Measurements from ENCODE around the gene CAMK1D.

Gene CAMK1D

GRCh38 chr10:12499076-12499986 is 150.0 kb downstream of the CAMK1D start:
- POLR2A ChIA-PET, result interaction anchor here (0.7 kb wide), 1 partner anchor 10 kb away, joined by 6 read pairs; no protein-coding TSS in a partner anchor
- Histone ChIP-seq H3K36me3 (ENCODE audit: control insufficient read depth in 2 of 2, insufficient read depth in 1 of 2, low read length in 2 of 2) (no peaks in the 10 kb centered on the region), H3K27ac (ENCODE audit: extremely low read depth, low read depth, low read length) (no peak overlapping the region), H3K4me3 (ENCODE audit: low read depth, low read length) (no peak overlapping the region), H3K9me3 (ENCODE audit: control insufficient read depth, insufficient read depth, low read depth, low read length) (no peaks in the 10 kb centered on the region), H3K4me1 (ENCODE audit: control insufficient read depth, insufficient read depth, low read length) (peaks cover 34% of the 10 kb centered on the region)
- CTCF ChIA-PET, result no interaction called here
- TF ChIP-seq ZNF366 (tag by site-specific recombination; conservative IDR thresholded peaks at IDR 0.05) (peak; percentile 35), ZNF629 (tag by site-specific recombination; IDR thresholded peaks at IDR 0.05) (no peak), BCL11B (tag by site-specific recombination; IDR thresholded peaks at IDR 0.05; ENCODE audit: low read depth) (no peak), ZNF266 (tag by site-specific recombination; IDR thresholded peaks at IDR 0.05; ENCODE audit: low read depth) (no peak), ZNF791 (tag by site-specific recombination; IDR thresholded peaks at IDR 0.05) (no peak), ZBTB10 (tag by site-specific recombination; IDR thresholded peaks at IDR 0.05) (no peak), ATF2 (tag by site-specific recombination; IDR thresholded peaks at IDR 0.05; ENCODE audit: low read depth) (peak; percentile 72; the same call in 1 of the 2 replicates), REST (tag by site-specific recombination; IDR thresholded peaks at IDR 0.05) (no peak), ZNF132 (tag by site-specific recombination; IDR thresholded peaks at IDR 0.05; ENCODE audit: borderline replicate concordance) (no peak), ZNF776 (tag by site-specific recombination; IDR thresholded peaks at IDR 0.05; ENCODE audit: borderline replicate concordance) (no peak), ZBTB48 (tag by site-specific recombination; IDR thresholded peaks at IDR 0.05) (no peak), ZNF670 (tag by site-specific recombination; IDR thresholded peaks at IDR 0.05; ENCODE audit: low read depth) (no peak), SCRT2 (tag by site-specific recombination; IDR thresholded peaks at IDR 0.05) (no peak), MYNN (tag by site-specific recombination; IDR thresholded peaks at IDR 0.05; ENCODE audit: borderline replicate concordance) (no peak), ZNF623 (tag by site-specific recombination; IDR thresholded peaks at IDR 0.05) (no peak), ZNF169 (tag by site-specific recombination; IDR thresholded peaks at IDR 0.05) (no peak), ZNF404 (tag by site-specific recombination; IDR thresholded peaks at IDR 0.05) (no peak), ZNF777 (tag by site-specific recombination; IDR thresholded peaks at IDR 0.05; ENCODE audit: borderline replicate concordance) (no peak), KLF16 (tag by site-specific recombination; IDR thresholded peaks at IDR 0.05) (no peak), ZNF157 (tag by site-specific recombination; IDR thresholded peaks at IDR 0.05) (no peak)
- TF ChIP-seq, protein P1, sequence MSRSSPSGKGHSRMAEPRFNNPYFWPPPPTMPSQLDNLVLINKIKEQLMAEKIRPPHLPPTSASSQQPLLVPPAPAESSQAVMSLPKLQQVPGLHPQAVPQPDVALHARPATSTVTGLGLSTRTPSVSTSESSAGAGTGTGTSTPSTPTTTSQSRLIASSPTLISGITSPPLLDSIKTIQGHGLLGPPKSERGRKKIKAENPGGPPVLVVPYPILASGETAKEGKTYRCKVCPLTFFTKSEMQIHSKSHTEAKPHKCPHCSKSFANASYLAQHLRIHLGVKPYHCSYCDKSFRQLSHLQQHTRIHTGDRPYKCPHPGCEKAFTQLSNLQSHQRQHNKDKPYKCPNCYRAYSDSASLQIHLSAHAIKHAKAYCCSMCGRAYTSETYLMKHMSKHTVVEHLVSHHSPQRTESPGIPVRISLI (tag by site-specific recombination; IDR thresholded peaks at IDR 0.05), result peak; percentile 48; the same call in 1 of the 2 replicates

Data from HEK293 (cell line).